Esophagus muscularis mucosa (tissue), 4 donors: ENCODE results near the gene CHRNA7.

Experiments used
- CTCF ChIP-seq, 3 experiments: fragments of 200-600 bp in 2 of 3; fragments of 450-650 bp in 1 of 3; sonication (generic) in 2 of 3; IDR thresholded peaks; one replicate each; pipeline ENCODE4 v1.5.1; 2017 to 2019; ENCODE audit warnings: antibody characterized with exemption in 3 of 3, mild to moderate bottlenecking in 2 of 3, moderate library complexity in 1 of 3
- EP300 ChIP-seq: sonication (generic); formaldehyde crosslinking; IDR thresholded peaks from one replicate; pipeline ENCODE4 v1.6.1; 2017; ENCODE audit warnings: antibody characterized with exemption
- POLR2A ChIP-seq: fragments of 450-650 bp; IDR thresholded peaks from one replicate; pipeline ENCODE4 v1.6.1; 2017; ENCODE audit warnings: antibody characterized with exemption, moderate library complexity, mild to moderate bottlenecking, low read depth
- POLR2AphosphoS5 ChIP-seq, 2 donors: sonication (generic); formaldehyde crosslinking; IDR thresholded peaks; one replicate each; pipeline ENCODE4 v1.6.1; 2017; ENCODE audit warnings: antibody characterized with exemption in 2 of 2

DNA sequence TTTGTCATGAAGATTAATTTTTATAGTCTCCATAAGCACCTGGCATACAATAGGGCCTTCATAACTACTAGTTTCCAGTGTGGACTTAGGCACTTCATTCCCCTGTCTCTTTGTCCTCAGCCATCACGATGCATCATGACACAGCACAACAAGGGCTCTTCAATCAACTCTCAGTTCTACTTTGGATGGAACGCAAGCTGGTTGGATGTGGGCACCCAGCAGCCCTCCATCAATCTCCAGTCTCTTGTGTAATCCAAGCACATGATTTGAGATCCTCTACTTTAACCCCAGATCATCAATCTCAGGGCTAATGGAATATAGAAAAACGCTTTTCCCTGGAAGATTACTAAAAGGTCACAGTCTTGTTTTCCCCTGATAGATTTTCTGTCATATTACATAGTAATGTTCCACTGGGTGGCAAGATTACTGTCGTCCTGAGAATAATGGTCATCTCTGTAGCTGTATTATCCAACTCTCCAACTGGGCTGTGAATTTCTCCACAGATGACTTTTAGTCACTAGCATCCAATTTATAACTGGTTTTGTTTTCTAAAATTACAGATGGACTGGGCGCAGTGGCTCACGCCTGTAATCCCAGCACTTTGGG, 22.9 kb upstream of the CHRNA7 start:
- TF ChIP-seq POLR2AphosphoS5 (IDR thresholded peaks at IDR 0.05): no peak
- TF ChIP-seq CTCF (IDR thresholded peaks at IDR 0.05): no peak
- TF ChIP-seq EP300: no peak
- no peak for TF ChIP-seq POLR2A
